ENCODE results near the gene OAT.

OAT gene

GRCh38 chr10:124347956-124348355 is 70.8 kb downstream of the OAT start:
- DNase-seq: peak in 2 of 42 donors; percentile 11 to 16
- intact Hi-C loops (cut with DNase I): no loop called here
